HEK293 (cell line): ENCODE results near the gene TPRG1.

Experiments
- CTCF ChIA-PET: fragments of 350-600 bp; formaldehyde crosslinking; extraction: SDS; loops from one replicate; lab custom pipeline; 2021; ENCODE audit warnings: antibody characterized with exemption; lab: Yijun Ruan, JAX
- POLR2A ChIA-PET: fragments of 300-600 bp; formaldehyde crosslinking; extraction: SDS; loops from one replicate; lab custom pipeline; 2020; ENCODE audit warnings: antibody characterized with exemption, inconsistent platforms; lab: Yijun Ruan, JAX
- H3K27ac ChIP-seq: fragments of 200-500 bp; sonication (Bioruptor generic); 2 replicates; pipeline ENCODE4 v1.5.1; 2014; ENCODE audit warnings: low read depth, low read length, control low read depth, inconsistent platforms; ENCODE audit errors: extremely low read depth
- H3K36me3 ChIP-seq, 2 experiments: fragments of 200-500 bp in 1 of 2; sonication (Bioruptor generic) in 1 of 2; 1 replicate in 1 of 2; 2 replicates in 1 of 2; pipeline ENCODE4 v1.5.1; 2014 to 2017; ENCODE audit warnings: inconsistent platforms in 2 of 2, low read length in 2 of 2; ENCODE audit not compliant: control insufficient read depth in 2 of 2, insufficient read depth in 1 of 2
- H3K4me1 ChIP-seq: fragments of 200-500 bp; sonication (Bioruptor generic); 2 replicates; pipeline ENCODE4 v1.5.1; 2014; ENCODE audit warnings: mild to moderate bottlenecking, low read length, inconsistent platforms; ENCODE audit not compliant: control insufficient read depth, insufficient read depth
- H3K4me3 ChIP-seq: 2 replicates; pipeline ENCODE4 v1.5.1; 2011; ENCODE audit warnings: low read depth, mild to moderate bottlenecking, control low read depth, low read length, moderate library complexity
- H3K9me3 ChIP-seq: fragments of 200-500 bp; sonication (Bioruptor generic); 2 replicates; pipeline ENCODE4 v1.5.1; 2014; ENCODE audit warnings: low read depth, low read length, inconsistent platforms; ENCODE audit not compliant: control insufficient read depth, insufficient read depth
- INSM2 ChIP-seq: fragments of 450-650 bp; formaldehyde crosslinking; IDR thresholded peaks from 2 replicates; pipeline ENCODE4 v1.5.1; 2016; ENCODE audit warnings: missing biosample characterization, missing genetic modification characterization
- KLF17 ChIP-seq: fragments of 450-650 bp; formaldehyde crosslinking; IDR thresholded peaks from 2 replicates; pipeline ENCODE4 v1.5.1; 2016; ENCODE audit warnings: missing biosample characterization, missing genetic modification characterization
- KLF7 ChIP-seq: fragments of 450-650 bp; formaldehyde crosslinking; IDR thresholded peaks from 2 replicates; pipeline ENCODE4 v1.5.1; 2016; ENCODE audit warnings: missing biosample characterization, missing genetic modification characterization, borderline replicate concordance
- OSR2 ChIP-seq: fragments of 450-650 bp; formaldehyde crosslinking; IDR thresholded peaks from 2 replicates; pipeline ENCODE4 v1.5.1; 2016; ENCODE audit warnings: missing biosample characterization, missing genetic modification characterization
- SCRT1 ChIP-seq: fragments of 450-650 bp; formaldehyde crosslinking; IDR thresholded peaks from 2 replicates; pipeline ENCODE4 v1.5.1; 2016; ENCODE audit warnings: missing biosample characterization, missing genetic modification characterization, borderline replicate concordance
- SETDB1 ChIP-seq: IDR thresholded peaks from one replicate; pipeline ENCODE4 v1.6.1; 2017; ENCODE audit warnings: mild to moderate bottlenecking, low read length, moderate library complexity, mixed read lengths; ENCODE audit not compliant: insufficient read length
- SP7 ChIP-seq: fragments of 450-650 bp; formaldehyde crosslinking; IDR thresholded peaks from 2 replicates; pipeline ENCODE4 v1.5.1; 2016; ENCODE audit warnings: missing biosample characterization, missing genetic modification characterization
- WT1 ChIP-seq: fragments of 450-650 bp; formaldehyde crosslinking; IDR thresholded peaks from 2 replicates; pipeline ENCODE4 v1.5.1; 2016; ENCODE audit warnings: missing biosample characterization, missing genetic modification characterization
- ZBTB48 ChIP-seq: fragments of 450-650 bp; formaldehyde crosslinking; IDR thresholded peaks from 2 replicates; pipeline ENCODE4 v1.5.1; 2016; ENCODE audit warnings: missing biosample characterization, missing genetic modification characterization
- ZBTB7A ChIP-seq: fragments of 450-650 bp; formaldehyde crosslinking; IDR thresholded peaks from 2 replicates; pipeline ENCODE4 v1.5.1; 2016; ENCODE audit warnings: low read depth, missing biosample characterization, missing genetic modification characterization
- ZEB2 ChIP-seq: fragments of 450-650 bp; formaldehyde crosslinking; IDR thresholded peaks from 2 replicates; pipeline ENCODE4 v1.5.1; 2016; ENCODE audit warnings: missing biosample characterization, missing genetic modification characterization
- ZNF10 ChIP-seq: fragments of 450-650 bp; formaldehyde crosslinking; IDR thresholded peaks from 2 replicates; pipeline ENCODE4 v1.5.1; 2017; ENCODE audit warnings: missing biosample characterization, missing genetic modification characterization
- ZNF132 ChIP-seq: fragments of 450-650 bp; formaldehyde crosslinking; IDR thresholded peaks from 2 replicates; pipeline ENCODE4 v1.5.1; 2017; ENCODE audit warnings: missing biosample characterization, missing genetic modification characterization, borderline replicate concordance
- ZNF2 ChIP-seq: fragments of 450-650 bp; formaldehyde crosslinking; IDR thresholded peaks from 2 replicates; pipeline ENCODE4 v1.5.1; 2016; ENCODE audit warnings: missing biosample characterization, missing genetic modification characterization
- ZNF214 ChIP-seq: fragments of 450-650 bp; formaldehyde crosslinking; IDR thresholded peaks from 2 replicates; pipeline ENCODE4 v1.5.1; 2017; ENCODE audit warnings: missing biosample characterization, mild to moderate bottlenecking, missing genetic modification characterization, borderline replicate concordance
- ZNF335 ChIP-seq: fragments of 450-650 bp; formaldehyde crosslinking; conservative IDR thresholded peaks from 2 replicates; pipeline ENCODE4 v1.5.1; 2016; ENCODE audit warnings: missing biosample characterization, missing genetic modification characterization
- ZNF350 ChIP-seq: fragments of 450-650 bp; formaldehyde crosslinking; IDR thresholded peaks from 2 replicates; pipeline ENCODE4 v1.5.0; 2017; ENCODE audit warnings: missing biosample characterization, mild to moderate bottlenecking, missing genetic modification characterization
- ZNF48 ChIP-seq: fragments of 450-650 bp; formaldehyde crosslinking; IDR thresholded peaks from 2 replicates; pipeline ENCODE4 v1.5.1; 2016; ENCODE audit warnings: missing biosample characterization, missing genetic modification characterization
- ZNF514 ChIP-seq: fragments of 450-650 bp; formaldehyde crosslinking; IDR thresholded peaks from 2 replicates; pipeline ENCODE4 v1.5.1; 2016; ENCODE audit warnings: missing biosample characterization, missing genetic modification characterization
- ZNF626 ChIP-seq: fragments of 450-650 bp; sonication (Bioruptor Pico); formaldehyde crosslinking; IDR thresholded peaks from 2 replicates; pipeline ENCODE4 v1.5.1; 2018; ENCODE audit warnings: missing biosample characterization, missing genetic modification characterization, inconsistent platforms
- ZNF76 ChIP-seq: fragments of 450-650 bp; formaldehyde crosslinking; IDR thresholded peaks from 2 replicates; pipeline ENCODE4; 2016; ENCODE audit warnings: low read depth, missing biosample characterization, missing genetic modification characterization, borderline replicate concordance
- ZNF830 ChIP-seq: fragments of 450-650 bp; IDR thresholded peaks from 2 replicates; pipeline ENCODE4 v1.5.0; 2018; ENCODE audit warnings: missing biosample characterization, missing genetic modification characterization, low read depth, mild to moderate bottlenecking, moderate library complexity
- ZXDB ChIP-seq: fragments of 450-650 bp; formaldehyde crosslinking; IDR thresholded peaks from 2 replicates; pipeline ENCODE4 v1.5.1; 2016; ENCODE audit warnings: missing biosample characterization, missing genetic modification characterization
- TF ChIP-seq, protein P1 (sequence below): fragments of 450-650 bp; formaldehyde crosslinking; IDR thresholded peaks from 2 replicates; pipeline ENCODE4 v1.5.1; 2017; ENCODE audit warnings: missing biosample characterization, missing genetic modification characterization

The TPRG1 gene

GRCh38 chr3:189339996-189340395, 168.2 kb downstream of the TPRG1 start:
- H3K4me3 ChIP-seq = no peak overlapping the region
- no peaks in the 10 kb centered on the region for H3K9me3 ChIP-seq
- no peaks in the 10 kb centered on the region for H3K36me3 ChIP-seq
- TF ChIP-seq ZNF76 (tag by site-specific recombination) = no peak
- no peak for TF ChIP-seq SCRT1 (tag by site-specific recombination)
- TF ChIP-seq, all 188 proteins: peak for 0
- H3K27ac ChIP-seq = no peak overlapping the region
- ChIA-PET CTCF (interaction anchor here (0.6 to 2.2 kb wide), 8 partner anchors 9 to 587 kb away, joined by 3 to 9 read pairs (median 3); no protein-coding TSS in a partner anchor), POLR2A (no interaction called here)
- H3K4me1 ChIP-seq = peaks cover 4% of the 10 kb centered on the region

DNA sequence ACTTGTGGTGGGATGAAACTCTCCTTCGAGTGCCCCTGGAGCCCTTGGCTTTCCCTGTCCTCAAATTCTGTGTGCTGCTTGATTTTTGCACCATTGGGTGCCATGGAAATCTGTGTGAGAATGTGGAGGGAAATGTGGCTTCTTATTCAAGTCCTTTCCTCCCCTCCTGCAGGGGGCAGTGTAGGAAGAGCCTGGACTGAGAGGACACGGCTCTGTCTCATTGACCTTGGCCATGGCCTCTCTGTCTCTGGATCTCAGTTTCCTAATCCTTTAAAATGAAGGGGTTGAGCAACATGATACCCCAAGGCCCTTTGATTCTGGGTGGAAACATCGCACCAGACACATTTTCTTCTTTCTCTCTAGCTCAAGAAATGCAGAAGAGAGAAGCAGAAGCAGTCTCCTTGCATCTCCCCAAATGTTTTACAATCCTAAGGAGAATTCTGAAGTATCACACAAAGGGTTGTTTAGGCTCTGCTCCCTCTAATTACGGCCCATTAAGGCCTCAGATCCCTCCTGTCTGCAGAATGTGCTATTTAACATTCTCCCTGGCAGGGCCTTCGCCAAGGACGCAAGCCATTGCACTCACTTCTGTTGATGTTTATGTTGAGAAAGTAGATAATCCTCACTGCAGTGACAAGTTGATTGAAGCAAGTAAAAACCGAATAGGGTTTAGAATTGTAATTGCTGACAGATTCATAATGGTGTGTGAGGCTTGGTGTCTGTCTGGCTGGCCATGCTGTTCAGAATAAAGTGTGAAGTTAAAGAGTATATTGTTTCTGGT, 169.1 kb downstream of the TPRG1 start:
- peak overlapping the region; percentile 12; the same call in 1 of the 2 replicates for H3K27ac ChIP-seq
- H3K36me3 ChIP-seq = no peaks in the 10 kb centered on the region
- H3K4me1 ChIP-seq = peaks cover 4% of the 10 kb centered on the region
- no peak for TF ChIP-seq ZNF48 (tag by site-specific recombination)
- TF ChIP-seq WT1 (tag by site-specific recombination) = peak; percentile 53
- peak; percentile 60 for TF ChIP-seq SETDB1
- no peak for TF ChIP-seq ZNF335 (tag by site-specific recombination)
- TF ChIP-seq, protein P1, sequence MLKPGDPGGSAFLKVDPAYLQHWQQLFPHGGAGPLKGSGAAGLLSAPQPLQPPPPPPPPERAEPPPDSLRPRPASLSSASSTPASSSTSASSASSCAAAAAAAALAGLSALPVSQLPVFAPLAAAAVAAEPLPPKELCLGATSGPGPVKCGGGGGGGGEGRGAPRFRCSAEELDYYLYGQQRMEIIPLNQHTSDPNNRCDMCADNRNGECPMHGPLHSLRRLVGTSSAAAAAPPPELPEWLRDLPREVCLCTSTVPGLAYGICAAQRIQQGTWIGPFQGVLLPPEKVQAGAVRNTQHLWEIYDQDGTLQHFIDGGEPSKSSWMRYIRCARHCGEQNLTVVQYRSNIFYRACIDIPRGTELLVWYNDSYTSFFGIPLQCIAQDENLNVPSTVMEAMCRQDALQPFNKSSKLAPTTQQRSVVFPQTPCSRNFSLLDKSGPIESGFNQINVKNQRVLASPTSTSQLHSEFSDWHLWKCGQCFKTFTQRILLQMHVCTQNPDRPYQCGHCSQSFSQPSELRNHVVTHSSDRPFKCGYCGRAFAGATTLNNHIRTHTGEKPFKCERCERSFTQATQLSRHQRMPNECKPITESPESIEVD (tag by site-specific recombination) = peak; percentile 53
- TF ChIP-seq ZNF214 (tag by site-specific recombination) = no peak
- no peak for TF ChIP-seq SCRT1 (tag by site-specific recombination)
- TF ChIP-seq ZNF2 (tag by site-specific recombination) = no peak
- CTCF ChIA-PET = interaction anchor here (0.7 to 2.2 kb wide), 6 partner anchors 8 to 607 kb away, joined by 3 to 9 read pairs (median 3); no protein-coding TSS in a partner anchor
- H3K4me3 ChIP-seq = no peak overlapping the region
- no peaks in the 10 kb centered on the region for H3K9me3 ChIP-seq
- POLR2A ChIA-PET = no interaction called here

- Histone ChIP-seq H3K27ac (no peak overlapping the region), H3K4me3 (no peak overlapping the region), H3K9me3 (no peaks in the 10 kb centered on the region), H3K36me3 (no peaks in the 10 kb centered on the region), H3K4me1 (peaks cover 4% of the 10 kb centered on the region)
- no peak for TF ChIP-seq ZNF350 (tag by site-specific recombination)
- no peak for TF ChIP-seq ZBTB48 (tag by site-specific recombination)
- no peak for TF ChIP-seq OSR2 (tag by site-specific recombination)
- no peak for TF ChIP-seq ZBTB7A (tag by site-specific recombination)
- no peak for TF ChIP-seq ZXDB (tag by site-specific recombination)
- CTCF ChIA-PET = interaction anchor here (1.1 kb wide), 1 partner anchor 10 kb away, joined by 3 read pairs; no protein-coding TSS in a partner anchor
- POLR2A ChIA-PET = no interaction called here
Measured at GRCh38 chr3:189342811-189343210, 171.0 kb downstream of the TPRG1 start.

GRCh38 chr3:189344996-189345395, 173.2 kb downstream of the TPRG1 start:
- CTCF ChIA-PET = interaction anchor here (1.3 kb wide), 1 partner anchor 11 kb away, joined by 3 read pairs; no protein-coding TSS in a partner anchor
- POLR2A ChIA-PET = no interaction called here
- Histone ChIP-seq H3K36me3 (no peaks in the 10 kb centered on the region), H3K27ac (no peak overlapping the region), H3K4me1 (peaks cover 4% of the 10 kb centered on the region), H3K9me3 (no peaks in the 10 kb centered on the region), H3K4me3 (no peak overlapping the region)
- TF ChIP-seq SP7 (tag by site-specific recombination) = no peak
- TF ChIP-seq ZNF626 (tag by site-specific recombination) = no peak
- TF ChIP-seq ZNF132 (tag by site-specific recombination) = no peak
- TF ChIP-seq ZNF10 = no peak
- TF ChIP-seq ZNF830 (tag by site-specific recombination) = no peak
- TF ChIP-seq ZNF514 (tag by site-specific recombination) = no peak
- TF ChIP-seq KLF17 (tag by site-specific recombination) = no peak
- TF ChIP-seq ZEB2 (tag by site-specific recombination) = no peak
- no peak for TF ChIP-seq INSM2 (tag by site-specific recombination)
- no peak for TF ChIP-seq KLF7 (tag by site-specific recombination)
